NCI-H2081 (cell line): ENCODE results near the gene ADARB2.
"Not testable (repeated sequence)": the region's sequence is repeated elsewhere in the genome, so short reads cannot be mapped to it uniquely, and the experiment has no call there.

Experiments
- DNase-seq, 2 experiments: peaks; one replicate each; lab custom pipeline; 2025; lab: John Stamatoyannopoulos, UW

The ADARB2 gene

GRCh38 chr10:1737222-1738061 lies at the start of gene ADARB2:
ADARB2 (minus strand) TSS chr10:1737525.
- peak; percentile 83 to 94 for DNase-seq

- DNase-seq, result no peak
Observed at GRCh38 chr10:1785835-1786234, 48.5 kb upstream of the ADARB2 start.

GRCh38 chr10:1782841-1783240 lies 45.5 kb upstream of the ADARB2 start:
- peak; percentile 7 to 38 for DNase-seq

GRCh38 chr10:1779796-1780195 lies 42.5 kb upstream of the ADARB2 start:
- DNase-seq, result no peak

- DNase-seq, result no peak
Observed at GRCh38 chr10:1778375-1778969, 41.1 kb upstream of the ADARB2 start.

GRCh38 chr10:1776127-1776662 lies 38.9 kb upstream of the ADARB2 start:
- no peak for DNase-seq

- no peak for DNase-seq
Observed at GRCh38 chr10:1774796-1775195, 37.5 kb upstream of the ADARB2 start.

- DNase-seq, result not testable (repeated sequence)
Observed at GRCh38 chr10:1773204-1773603, 35.9 kb upstream of the ADARB2 start.

GRCh38 chr10:1766049-1766448 lies 28.7 kb upstream of the ADARB2 start:
- DNase-seq, result no peak

- no peak for DNase-seq
Observed at GRCh38 chr10:1762076-1762475, 24.8 kb upstream of the ADARB2 start.

- DNase-seq, result no peak
Observed at GRCh38 chr10:1754506-1755153, 17.3 kb upstream of the ADARB2 start.

- DNase-seq, result no peak
Observed at GRCh38 chr10:1752153-1752552, 14.8 kb upstream of the ADARB2 start.

GRCh38 chr10:1747590-1748157 lies 10.3 kb upstream of the ADARB2 start:
- no peak for DNase-seq

GRCh38 chr10:1746796-1747195 lies 9.5 kb upstream of the ADARB2 start:
- no peak for DNase-seq

- no peak for DNase-seq
Observed at GRCh38 chr10:1745780-1746456, 8.6 kb upstream of the ADARB2 start.

GRCh38 chr10:1744524-1744923 lies 7.2 kb upstream of the ADARB2 start:
- DNase-seq, result no peak

GRCh38 chr10:1743141-1743540 lies 5.8 kb upstream of the ADARB2 start:
- no peak for DNase-seq

- no peak for DNase-seq
Observed at GRCh38 chr10:1741450-1741849, 4.1 kb upstream of the ADARB2 start.

- DNase-seq, result no peak
Observed at GRCh38 chr10:1739751-1740150, 2.4 kb upstream of the ADARB2 start.

GRCh38 chr10:1738950-1739349 lies 1.6 kb upstream of the ADARB2 start:
- DNase-seq, result no peak

- peak in 1 of 2 experiments; percentile 41 for DNase-seq
Observed at GRCh38 chr10:1736972-1737221, 428 bp downstream of the ADARB2 start.
